ENCODE measurements around the gene SH2B2.
"Not testable (repeated sequence)": the region's sequence is repeated elsewhere in the genome, so short reads cannot be mapped to it uniquely, and the experiment has no call there.

SH2B2 gene

GRCh38 chr7:102346983-102347382 is 60.3 kb downstream of the SH2B2 start:
- DNase-seq (ENCODE audit: low spot score); H3K18ac ChIP-seq (ENCODE audit: low read length): not testable (repeated sequence)

GRCh38 chr7:102356344-102356743 is 69.7 kb downstream of the SH2B2 start, which contains the start of gene SPDYE6:
SPDYE6 (minus strand) TSS chr7:102356444; CDS start chr7:102356023, 421 bp downstream.
- H3K14ac ChIP-seq (ENCODE audit: low read length); H2BK120ac ChIP-seq (ENCODE audit: low read depth, low read length); H3K4me1 ChIP-seq (ENCODE audit: control insufficient read depth in 2 of 2, insufficient read depth in 1 of 2, low read depth in 1 of 2, low read length in 2 of 2); H2BK15ac ChIP-seq (ENCODE audit: low read length); H2BK12ac ChIP-seq (ENCODE audit: low read length); H3K4me2 ChIP-seq (ENCODE audit: insufficient read depth, low read length, poor library complexity, severe bottlenecking); H3K79me1 ChIP-seq (ENCODE audit: low read depth, low read length); H3K4ac ChIP-seq (ENCODE audit: low read length); H2AFZ ChIP-seq (ENCODE audit: low read length); H3K36me3 ChIP-seq (replicated peaks in 1 of 2; ENCODE audit: control insufficient read depth in 2 of 2, insufficient read depth in 2 of 2, low read length in 2 of 2); H4K8ac ChIP-seq (ENCODE audit: low read depth, low read length); H2AK5ac ChIP-seq (ENCODE audit: low read depth, low read length); H2BK5ac ChIP-seq (ENCODE audit: low read length); H3K23ac ChIP-seq (ENCODE audit: low read depth, low read length, poor library complexity); H3K27me3 ChIP-seq (ENCODE audit: control insufficient read depth in 3 of 3, insufficient read depth in 3 of 3, low read depth in 1 of 3, low read length in 3 of 3); DNase-seq (ENCODE audit: low spot score); H3K4me3 ChIP-seq (ENCODE audit: low read length in 2 of 2); H4K91ac ChIP-seq (ENCODE audit: low read depth, low read length, poor library complexity); H3K9ac ChIP-seq (ENCODE audit: low read depth, low read length, poor library complexity); H3K9me3 ChIP-seq (replicated peaks in 1 of 2; ENCODE audit: control insufficient read depth in 2 of 2, insufficient read depth in 1 of 2, low read depth in 1 of 2, low read length in 2 of 2); H3K27ac ChIP-seq (replicated peaks; ENCODE audit: low read length); H3K18ac ChIP-seq (ENCODE audit: low read length): not testable (repeated sequence)
- no CpG with 5 or more reads among the region's 6 CpGs for WGBS, 2 donors (ENCODE audit: extremely low coverage in 2 of 2, insufficient read length in 2 of 2, insufficient replicate concordance in 1 of 2)

More at GRCh38 chr7:102346983-102347382, 60.3 kb downstream of the SH2B2 start:
- H2BK12ac ChIP-seq (ENCODE audit: low read length); H3K4me1 ChIP-seq (ENCODE audit: control insufficient read depth in 2 of 2, insufficient read depth in 1 of 2, low read depth in 1 of 2, low read length in 2 of 2); H3K9ac ChIP-seq (ENCODE audit: low read depth, low read length, poor library complexity); H2BK15ac ChIP-seq (ENCODE audit: low read length); H2BK5ac ChIP-seq (ENCODE audit: low read length); H3K9me3 ChIP-seq (replicated peaks in 1 of 2; ENCODE audit: control insufficient read depth in 2 of 2, insufficient read depth in 1 of 2, low read depth in 1 of 2, low read length in 2 of 2); H2AFZ ChIP-seq (ENCODE audit: low read length); H3K14ac ChIP-seq (ENCODE audit: low read length); H3K79me1 ChIP-seq (ENCODE audit: low read depth, low read length); H3K23ac ChIP-seq (ENCODE audit: low read depth, low read length, poor library complexity); H4K8ac ChIP-seq (ENCODE audit: low read depth, low read length); H2AK5ac ChIP-seq (ENCODE audit: low read depth, low read length); H3K36me3 ChIP-seq (replicated peaks in 1 of 2; ENCODE audit: control insufficient read depth in 2 of 2, insufficient read depth in 2 of 2, low read length in 2 of 2); H3K27me3 ChIP-seq (ENCODE audit: control insufficient read depth in 3 of 3, insufficient read depth in 3 of 3, low read depth in 1 of 3, low read length in 3 of 3); H3K27ac ChIP-seq (replicated peaks; ENCODE audit: low read length); H3K4ac ChIP-seq (ENCODE audit: low read length); H2BK120ac ChIP-seq (ENCODE audit: low read depth, low read length); H4K91ac ChIP-seq (ENCODE audit: low read depth, low read length, poor library complexity); H3K4me2 ChIP-seq (ENCODE audit: insufficient read depth, low read length, poor library complexity, severe bottlenecking); H3K4me3 ChIP-seq (ENCODE audit: low read length in 2 of 2): not testable (repeated sequence)
- no CpG with 5 or more reads among the region's 6 CpGs for WGBS, 2 donors (ENCODE audit: extremely low coverage in 2 of 2, insufficient read length in 2 of 2, insufficient replicate concordance in 1 of 2)

- no CpG with 5 or more reads among the region's 76 CpGs for WGBS, 2 donors (ENCODE audit: extremely low coverage in 2 of 2, insufficient read length in 2 of 2, insufficient replicate concordance in 1 of 2)
- H2AFZ ChIP-seq (ENCODE audit: low read length) = peak overlapping the region; percentile 81
- not testable (repeated sequence) for H3K36me3 ChIP-seq (replicated peaks in 1 of 2; ENCODE audit: control insufficient read depth in 2 of 2, insufficient read depth in 2 of 2, low read length in 2 of 2); H3K79me1 ChIP-seq (ENCODE audit: low read depth, low read length); H3K27me3 ChIP-seq (ENCODE audit: control insufficient read depth in 3 of 3, insufficient read depth in 3 of 3, low read depth in 1 of 3, low read length in 3 of 3); H3K9me3 ChIP-seq (replicated peaks in 1 of 2; ENCODE audit: control insufficient read depth in 2 of 2, insufficient read depth in 1 of 2, low read depth in 1 of 2, low read length in 2 of 2); H3K4ac ChIP-seq (ENCODE audit: low read length); H2BK120ac ChIP-seq (ENCODE audit: low read depth, low read length); H2BK5ac ChIP-seq (ENCODE audit: low read length); H3K4me1 ChIP-seq (ENCODE audit: control insufficient read depth in 2 of 2, insufficient read depth in 1 of 2, low read depth in 1 of 2, low read length in 2 of 2); H2BK12ac ChIP-seq (ENCODE audit: low read length); H4K91ac ChIP-seq (ENCODE audit: low read depth, low read length, poor library complexity); H3K23ac ChIP-seq (ENCODE audit: low read depth, low read length, poor library complexity); H2AK5ac ChIP-seq (ENCODE audit: low read depth, low read length); H4K8ac ChIP-seq (ENCODE audit: low read depth, low read length); H2BK15ac ChIP-seq (ENCODE audit: low read length)
- peak overlapping the region; percentile 54 for H3K4me2 ChIP-seq (ENCODE audit: insufficient read depth, low read length, poor library complexity, severe bottlenecking)
- peak overlapping the region; percentile 21 for H3K14ac ChIP-seq (ENCODE audit: low read length)
- H3K27ac ChIP-seq (replicated peaks; ENCODE audit: low read length) = peak overlapping the region; percentile 43
- peak overlapping the region; percentile 86 for H3K9ac ChIP-seq (ENCODE audit: low read depth, low read length, poor library complexity)
- H3K18ac ChIP-seq (ENCODE audit: low read length) = peak overlapping the region; percentile 83
- peak; percentile 93 for DNase-seq (ENCODE audit: low spot score)
- H3K4me3 ChIP-seq (ENCODE audit: low read length in 2 of 2) = peak overlapping the region; percentile 61 to 86
These were observed 77.1 kb downstream of the SH2B2 start for GRCh38 chr7:102363549-102364393.

- not testable (repeated sequence) for H3K27ac ChIP-seq (replicated peaks; ENCODE audit: low read length); H2BK120ac ChIP-seq (ENCODE audit: low read depth, low read length); H3K36me3 ChIP-seq (replicated peaks in 1 of 2; ENCODE audit: control insufficient read depth in 2 of 2, insufficient read depth in 2 of 2, low read length in 2 of 2); H3K4me1 ChIP-seq (ENCODE audit: control insufficient read depth in 2 of 2, insufficient read depth in 1 of 2, low read depth in 1 of 2, low read length in 2 of 2); H2BK12ac ChIP-seq (ENCODE audit: low read length); H3K79me1 ChIP-seq (ENCODE audit: low read depth, low read length); H4K8ac ChIP-seq (ENCODE audit: low read depth, low read length); H3K14ac ChIP-seq (ENCODE audit: low read length); H2BK5ac ChIP-seq (ENCODE audit: low read length); H4K91ac ChIP-seq (ENCODE audit: low read depth, low read length, poor library complexity); H3K9me3 ChIP-seq (replicated peaks in 1 of 2; ENCODE audit: control insufficient read depth in 2 of 2, insufficient read depth in 1 of 2, low read depth in 1 of 2, low read length in 2 of 2); H3K27me3 ChIP-seq (ENCODE audit: control insufficient read depth in 3 of 3, insufficient read depth in 3 of 3, low read depth in 1 of 3, low read length in 3 of 3); DNase-seq (ENCODE audit: low spot score); H3K23ac ChIP-seq (ENCODE audit: low read depth, low read length, poor library complexity); H2BK15ac ChIP-seq (ENCODE audit: low read length); H3K4ac ChIP-seq (ENCODE audit: low read length); H2AK5ac ChIP-seq (ENCODE audit: low read depth, low read length); H3K18ac ChIP-seq (ENCODE audit: low read length)
- no CpG with 5 or more reads among the region's 20 CpGs for WGBS, 2 donors (ENCODE audit: extremely low coverage in 2 of 2, insufficient read length in 2 of 2, insufficient replicate concordance in 1 of 2)
- Histone ChIP-seq H2AFZ (ENCODE audit: low read length) (peak overlapping the region; percentile 81), H3K4me2 (ENCODE audit: insufficient read depth, low read length, poor library complexity, severe bottlenecking) (peak overlapping the region; percentile 54), H3K4me3 (ENCODE audit: low read length in 2 of 2) (peak overlapping the region; percentile 61 to 86), H3K9ac (ENCODE audit: low read depth, low read length, poor library complexity) (peak overlapping the region; percentile 86)
These were observed 77.8 kb downstream of the SH2B2 start for GRCh38 chr7:102364394-102364886.

All from neuronal stem cell (in vitro differentiated cells).